HEK293 (cell line): Measurements from ENCODE around the gene C2orf42.
A peak's percentile ranks its signal among the peaks of the same experiment; 100 is the strongest.

Experiments used
- CTCF ChIA-PET: fragments of 350-600 bp; formaldehyde crosslinking; extraction: SDS; loops from one replicate; lab custom pipeline; 2021; ENCODE audit warnings: antibody characterized with exemption; lab: Yijun Ruan, JAX
- POLR2A ChIA-PET: fragments of 300-600 bp; formaldehyde crosslinking; extraction: SDS; loops from one replicate; lab custom pipeline; 2020; ENCODE audit warnings: antibody characterized with exemption, inconsistent platforms; lab: Yijun Ruan, JAX
- H3K27ac ChIP-seq: fragments of 200-500 bp; sonication (Bioruptor generic); 2 replicates; pipeline ENCODE4 v1.5.1; 2014; ENCODE audit warnings: low read depth, low read length, control low read depth, inconsistent platforms; ENCODE audit errors: extremely low read depth
- H3K36me3 ChIP-seq, 2 experiments: fragments of 200-500 bp in 1 of 2; sonication (Bioruptor generic) in 1 of 2; 1 replicate in 1 of 2; 2 replicates in 1 of 2; pipeline ENCODE4 v1.5.1; 2014 to 2017; ENCODE audit warnings: inconsistent platforms in 2 of 2, low read length in 2 of 2; ENCODE audit not compliant: control insufficient read depth in 2 of 2, insufficient read depth in 1 of 2
- H3K4me1 ChIP-seq: fragments of 200-500 bp; sonication (Bioruptor generic); 2 replicates; pipeline ENCODE4 v1.5.1; 2014; ENCODE audit warnings: mild to moderate bottlenecking, low read length, inconsistent platforms; ENCODE audit not compliant: control insufficient read depth, insufficient read depth
- H3K4me3 ChIP-seq: 2 replicates; pipeline ENCODE4 v1.5.1; 2011; ENCODE audit warnings: low read depth, mild to moderate bottlenecking, control low read depth, low read length, moderate library complexity
- H3K9me3 ChIP-seq: fragments of 200-500 bp; sonication (Bioruptor generic); 2 replicates; pipeline ENCODE4 v1.5.1; 2014; ENCODE audit warnings: low read depth, low read length, inconsistent platforms; ENCODE audit not compliant: control insufficient read depth, insufficient read depth
- HIC1 ChIP-seq: fragments of 450-650 bp; formaldehyde crosslinking; IDR thresholded peaks from 2 replicates; pipeline ENCODE4 v1.5.1; 2016; ENCODE audit warnings: missing biosample characterization, missing genetic modification characterization
- IKZF3 ChIP-seq: fragments of 450-650 bp; IDR thresholded peaks from 2 replicates; pipeline ENCODE4 v1.5.0; 2018; ENCODE audit warnings: missing biosample characterization, mild to moderate bottlenecking, missing genetic modification characterization, moderate library complexity
- KLF1 ChIP-seq: fragments of 450-650 bp; formaldehyde crosslinking; IDR thresholded peaks from 2 replicates; pipeline ENCODE4 v1.5.1; 2016; ENCODE audit warnings: missing biosample characterization, missing genetic modification characterization
- KLF9 ChIP-seq: fragments of 450-650 bp; formaldehyde crosslinking; IDR thresholded peaks from 2 replicates; pipeline ENCODE4 v1.5.1; 2016; ENCODE audit warnings: missing biosample characterization, missing genetic modification characterization, low read depth
- PATZ1 ChIP-seq: fragments of 450-650 bp; formaldehyde crosslinking; IDR thresholded peaks from 2 replicates; pipeline ENCODE4 v1.5.1; 2016; ENCODE audit warnings: missing biosample characterization, missing genetic modification characterization
- PRDM1 ChIP-seq: fragments of 450-650 bp; formaldehyde crosslinking; IDR thresholded peaks from 2 replicates; pipeline ENCODE4; 2016; ENCODE audit warnings: missing biosample characterization, missing genetic modification characterization
- REPIN1 ChIP-seq: fragments of 450-650 bp; formaldehyde crosslinking; IDR thresholded peaks from 2 replicates; pipeline ENCODE4 v1.5.1; 2017; ENCODE audit warnings: missing biosample characterization, missing genetic modification characterization, low read depth
- SP2 ChIP-seq: fragments of 450-650 bp; formaldehyde crosslinking; IDR thresholded peaks from 2 replicates; pipeline ENCODE4 v1.5.1; 2016; ENCODE audit warnings: missing biosample characterization, missing genetic modification characterization
- SP7 ChIP-seq: fragments of 450-650 bp; formaldehyde crosslinking; IDR thresholded peaks from 2 replicates; pipeline ENCODE4 v1.5.1; 2016; ENCODE audit warnings: missing biosample characterization, missing genetic modification characterization
- ZBTB17 ChIP-seq: fragments of 450-650 bp; formaldehyde crosslinking; IDR thresholded peaks from 2 replicates; pipeline ENCODE4 v1.5.1; 2016; ENCODE audit warnings: missing biosample characterization, missing genetic modification characterization
- ZBTB20 ChIP-seq: fragments of 450-650 bp; formaldehyde crosslinking; IDR thresholded peaks from 2 replicates; pipeline ENCODE4 v1.5.1; 2016; ENCODE audit warnings: missing biosample characterization, missing genetic modification characterization
- ZBTB48 ChIP-seq: fragments of 450-650 bp; formaldehyde crosslinking; IDR thresholded peaks from 2 replicates; pipeline ENCODE4 v1.5.1; 2016; ENCODE audit warnings: missing biosample characterization, missing genetic modification characterization
- ZBTB7A ChIP-seq: fragments of 450-650 bp; formaldehyde crosslinking; IDR thresholded peaks from 2 replicates; pipeline ENCODE4 v1.5.1; 2016; ENCODE audit warnings: low read depth, missing biosample characterization, missing genetic modification characterization
- ZNF112 ChIP-seq: fragments of 450-650 bp; formaldehyde crosslinking; IDR thresholded peaks from 2 replicates; pipeline ENCODE4 v1.5.0; 2017; ENCODE audit warnings: missing biosample characterization, missing genetic modification characterization
- ZNF121 ChIP-seq: fragments of 450-650 bp; formaldehyde crosslinking; IDR thresholded peaks from 2 replicates; pipeline ENCODE4 v1.5.1; 2016; ENCODE audit warnings: missing biosample characterization, missing genetic modification characterization
- ZNF2 ChIP-seq: fragments of 450-650 bp; formaldehyde crosslinking; IDR thresholded peaks from 2 replicates; pipeline ENCODE4 v1.5.1; 2016; ENCODE audit warnings: missing biosample characterization, missing genetic modification characterization
- ZNF248 ChIP-seq: fragments of 450-650 bp; formaldehyde crosslinking; IDR thresholded peaks from 2 replicates; pipeline ENCODE4 v1.5.1; 2017; ENCODE audit warnings: missing biosample characterization, missing genetic modification characterization
- ZNF280D ChIP-seq: fragments of 450-650 bp; formaldehyde crosslinking; IDR thresholded peaks from 2 replicates; pipeline ENCODE4 v1.5.1; 2016; ENCODE audit warnings: missing biosample characterization, missing genetic modification characterization
- ZNF350 ChIP-seq: fragments of 450-650 bp; formaldehyde crosslinking; IDR thresholded peaks from 2 replicates; pipeline ENCODE4 v1.5.0; 2017; ENCODE audit warnings: missing biosample characterization, mild to moderate bottlenecking, missing genetic modification characterization
- ZNF362 ChIP-seq: fragments of 450-650 bp; formaldehyde crosslinking; IDR thresholded peaks from 2 replicates; pipeline ENCODE4 v1.5.1; 2016; ENCODE audit warnings: missing biosample characterization, missing genetic modification characterization
- ZNF600 ChIP-seq: fragments of 450-650 bp; formaldehyde crosslinking; IDR thresholded peaks from 2 replicates; pipeline ENCODE4 v1.5.1; 2016; ENCODE audit warnings: missing biosample characterization, missing genetic modification characterization
- ZNF837 ChIP-seq: fragments of 450-650 bp; formaldehyde crosslinking; IDR thresholded peaks from 2 replicates; pipeline ENCODE4 v1.5.1; 2016; ENCODE audit warnings: missing biosample characterization, missing genetic modification characterization

Gene C2orf42

GRCh38 chr2:70123829-70124116 lies 67.0 kb downstream of the C2orf42 start:
- peak overlapping the region; percentile 93 for H3K27ac ChIP-seq
- no peaks in the 10 kb centered on the region for H3K36me3 ChIP-seq
- H3K4me1 ChIP-seq: peaks cover 8% of the 10 kb centered on the region
- POLR2A ChIA-PET: interaction anchor here (0.5 to 3.8 kb wide), 13 partner anchors 9 to 382 kb away, joined by 3 to 27 read pairs (median 7); partner anchors contain the start of genes C2orf42 and MXD1
- H3K9me3 ChIP-seq: no peaks in the 10 kb centered on the region
- peak; percentile 94 for TF ChIP-seq ZNF362
- 0 out of 2 replicates have a peak, but pooled peaks have one; percentile 40 for TF ChIP-seq ZNF280D (tag by site-specific recombination)
- TF ChIP-seq ZNF248 (tag by site-specific recombination): no peak
- TF ChIP-seq REPIN1 (tag by site-specific recombination): no peak
- peak overlapping the region; percentile 45 for H3K4me3 ChIP-seq
- CTCF ChIA-PET: interaction anchor here (0.7 to 0.9 kb wide), 2 partner anchors 19 to 370 kb away, joined by 3 read pairs; no protein-coding TSS in a partner anchor

- CTCF ChIA-PET: interaction anchor here (0.9 to 1.7 kb wide), 2 partner anchors 12 to 20 kb away, joined by 3 to 4 read pairs; no protein-coding TSS in a partner anchor
- Histone ChIP-seq H3K36me3 (no peaks in the 10 kb centered on the region), H3K4me1 (peaks cover 8% of the 10 kb centered on the region), H3K4me3 (no peak overlapping the region), H3K9me3 (no peaks in the 10 kb centered on the region), H3K27ac (peak overlapping the region; percentile 93)
- POLR2A ChIA-PET: interaction anchor here (0.5 to 3.8 kb wide), 13 partner anchors 10 to 382 kb away, joined by 3 to 27 read pairs (median 7); partner anchors contain the start of genes C2orf42 and MXD1
- TF ChIP-seq ZNF121 (tag by site-specific recombination): peak; percentile 97; the same call in 1 of the 2 replicates
- TF ChIP-seq SP7 (tag by site-specific recombination): peak; percentile 39
- 0 out of 2 replicates have a peak, but pooled peaks have one; percentile 15 for TF ChIP-seq ZNF2 (tag by site-specific recombination)
- peak; percentile 70 for TF ChIP-seq KLF9
- peak; percentile 69 for TF ChIP-seq ZBTB17
- TF ChIP-seq ZNF112 (tag by site-specific recombination): no peak
- TF ChIP-seq ZNF350 (tag by site-specific recombination): no peak
- TF ChIP-seq ZBTB20 (tag by site-specific recombination): peak; percentile 13; the same call in 1 of the 2 replicates
- no peak for TF ChIP-seq ZNF837 (tag by site-specific recombination)
- peak; percentile 48; the same call in 1 of the 2 replicates for TF ChIP-seq PATZ1 (tag by site-specific recombination)
- 0 out of 2 replicates have a peak, but pooled peaks have one; percentile 19 for TF ChIP-seq HIC1 (tag by site-specific recombination)
- TF ChIP-seq SP2 (tag by site-specific recombination): 0 out of 2 replicates have a peak, but pooled peaks have one; percentile 18
- no peak for TF ChIP-seq ZBTB7A (tag by site-specific recombination)
- TF ChIP-seq IKZF3 (tag by site-specific recombination): peak; percentile 18; the same call in 1 of the 2 replicates
- TF ChIP-seq ZNF600 (tag by site-specific recombination): peak; percentile 64
- TF ChIP-seq KLF1 (tag by site-specific recombination): peak; percentile 59; the same call in 1 of the 2 replicates
- peak; percentile 96 for TF ChIP-seq PRDM1 (tag by site-specific recombination)
- TF ChIP-seq ZBTB48: peak; percentile 64
These were observed 67.6 kb downstream of the C2orf42 start for GRCh38 chr2:70123051-70123828.
